NCI-H774 (cell line): ENCODE results near the gene TREML2.
"Not testable (repeated sequence)": the region's sequence is repeated elsewhere in the genome, so short reads cannot be mapped to it uniquely, and the experiment has no call there.

Experiments
- DNase-seq: peaks from one replicate; lab custom pipeline; 2025; lab: John Stamatoyannopoulos, UW

The TREML2 gene

GRCh38 chr6:41200901-41201763 is at the start of gene TREML2:
Gene TREML2, minus strand, starts transcription at chr6:41201149. Its CDS starts 141 bp downstream, at chr6:41201008.
- no peak for DNase-seq

GRCh38 chr6:41247882-41248705 is 47.1 kb upstream of the TREML2 start:
- no peak for DNase-seq

GRCh38 chr6:41247288-41247865 is 46.4 kb upstream of the TREML2 start:
- DNase-seq: no peak

GRCh38 chr6:41246529-41246928 is 45.6 kb upstream of the TREML2 start:
- not testable (repeated sequence) for DNase-seq

GRCh38 chr6:41239467-41240159 is 38.7 kb upstream of the TREML2 start:
- no peak for DNase-seq

- DNase-seq: no peak
Measured at GRCh38 chr6:41237128-41237527, 36.2 kb upstream of the TREML2 start.

GRCh38 chr6:41236276-41236675 is 35.3 kb upstream of the TREML2 start:
- no peak for DNase-seq

GRCh38 chr6:41232667-41233066 is 31.7 kb upstream of the TREML2 start:
- no peak for DNase-seq

GRCh38 chr6:41231246-41231645 is 30.3 kb upstream of the TREML2 start:
- no peak for DNase-seq

- DNase-seq: no peak
Measured at GRCh38 chr6:41229721-41230120, 28.8 kb upstream of the TREML2 start.

- no peak for DNase-seq
Measured at GRCh38 chr6:41228616-41229015, 27.7 kb upstream of the TREML2 start.

GRCh38 chr6:41228096-41228495 is 27.1 kb upstream of the TREML2 start, which contains the start of gene TREML4:
Gene TREML4, plus strand, starts transcription at chr6:41228349. Its CDS starts 79 bp downstream, at chr6:41228428.
- no peak for DNase-seq

- DNase-seq: no peak
Measured at GRCh38 chr6:41226752-41227151, 25.8 kb upstream of the TREML2 start.

- DNase-seq: no peak
Measured at GRCh38 chr6:41224800-41225199, 23.9 kb upstream of the TREML2 start.

GRCh38 chr6:41222513-41222912 is 21.6 kb upstream of the TREML2 start:
- DNase-seq: no peak

GRCh38 chr6:41222045-41222444 is 21.1 kb upstream of the TREML2 start:
- DNase-seq: no peak

- DNase-seq: no peak
Measured at GRCh38 chr6:41216616-41217015, 15.7 kb upstream of the TREML2 start.

GRCh38 chr6:41215777-41216176 is 14.8 kb upstream of the TREML2 start:
- DNase-seq: no peak

GRCh38 chr6:41214559-41215238 is 13.8 kb upstream of the TREML2 start:
- no peak for DNase-seq

GRCh38 chr6:41209547-41210320 is 8.8 kb upstream of the TREML2 start:
- DNase-seq: no peak
